GM08714 (cell line): ENCODE data around the gene DDX46.
"Not testable (repeated sequence)": the region's sequence is repeated elsewhere in the genome, so short reads cannot be mapped to it uniquely, and the experiment has no call there.

Source experiments
- H3K4me3 ChIP-seq: fragments of 200-500 bp; sonication (Bioruptor generic); 2 replicates; pipeline ENCODE4 v1.5.1; 2014; ENCODE audit warnings: mild to moderate bottlenecking, low read length, inconsistent platforms
- ZNF274 ChIP-seq: IDR thresholded peaks from 2 replicates; pipeline ENCODE4 v1.6.1; 2012; ENCODE audit warnings: mild to moderate bottlenecking, low read depth, low read length

The DDX46 gene, protein sequence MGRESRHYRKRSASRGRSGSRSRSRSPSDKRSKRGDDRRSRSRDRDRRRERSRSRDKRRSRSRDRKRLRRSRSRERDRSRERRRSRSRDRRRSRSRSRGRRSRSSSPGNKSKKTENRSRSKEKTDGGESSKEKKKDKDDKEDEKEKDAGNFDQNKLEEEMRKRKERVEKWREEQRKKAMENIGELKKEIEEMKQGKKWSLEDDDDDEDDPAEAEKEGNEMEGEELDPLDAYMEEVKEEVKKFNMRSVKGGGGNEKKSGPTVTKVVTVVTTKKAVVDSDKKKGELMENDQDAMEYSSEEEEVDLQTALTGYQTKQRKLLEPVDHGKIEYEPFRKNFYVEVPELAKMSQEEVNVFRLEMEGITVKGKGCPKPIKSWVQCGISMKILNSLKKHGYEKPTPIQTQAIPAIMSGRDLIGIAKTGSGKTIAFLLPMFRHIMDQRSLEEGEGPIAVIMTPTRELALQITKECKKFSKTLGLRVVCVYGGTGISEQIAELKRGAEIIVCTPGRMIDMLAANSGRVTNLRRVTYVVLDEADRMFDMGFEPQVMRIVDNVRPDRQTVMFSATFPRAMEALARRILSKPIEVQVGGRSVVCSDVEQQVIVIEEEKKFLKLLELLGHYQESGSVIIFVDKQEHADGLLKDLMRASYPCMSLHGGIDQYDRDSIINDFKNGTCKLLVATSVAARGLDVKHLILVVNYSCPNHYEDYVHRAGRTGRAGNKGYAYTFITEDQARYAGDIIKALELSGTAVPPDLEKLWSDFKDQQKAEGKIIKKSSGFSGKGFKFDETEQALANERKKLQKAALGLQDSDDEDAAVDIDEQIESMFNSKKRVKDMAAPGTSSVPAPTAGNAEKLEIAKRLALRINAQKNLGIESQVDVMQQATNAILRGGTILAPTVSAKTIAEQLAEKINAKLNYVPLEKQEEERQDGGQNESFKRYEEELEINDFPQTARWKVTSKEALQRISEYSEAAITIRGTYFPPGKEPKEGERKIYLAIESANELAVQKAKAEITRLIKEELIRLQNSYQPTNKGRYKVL

GRCh38 chr5:134758504-134759341, at the start of gene DDX46:
Gene DDX46, plus strand, starts transcription at chr5:134758779. Its CDS starts 160 bp downstream, at chr5:134758939.
- peak within 1 kb of the TSS; percentile 84 for H3K4me3 ChIP-seq
- TF ChIP-seq ZNF274, result no peak

DNA sequence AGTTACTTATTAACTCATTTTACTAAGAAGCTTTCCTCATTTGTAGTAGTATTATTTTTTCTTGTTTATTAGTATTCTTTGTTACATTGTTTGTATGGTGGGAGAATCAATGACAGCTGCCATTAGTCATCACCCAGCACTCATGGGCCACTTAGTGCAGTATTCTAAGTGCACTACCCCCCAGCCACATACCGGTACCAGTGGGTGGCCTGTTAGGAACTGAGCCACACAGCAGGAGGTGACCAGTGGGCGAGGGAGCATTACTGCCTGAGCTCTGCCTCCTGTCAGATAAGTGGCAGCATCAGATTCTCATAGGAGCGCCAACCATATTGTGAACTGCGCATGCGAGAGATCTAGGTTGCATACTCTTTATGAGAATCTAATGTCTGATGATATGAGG, 44.5 kb upstream of the DDX46 start:
- TF ChIP-seq ZNF274, result no peak
- no peak overlapping the region for H3K4me3 ChIP-seq

DNA sequence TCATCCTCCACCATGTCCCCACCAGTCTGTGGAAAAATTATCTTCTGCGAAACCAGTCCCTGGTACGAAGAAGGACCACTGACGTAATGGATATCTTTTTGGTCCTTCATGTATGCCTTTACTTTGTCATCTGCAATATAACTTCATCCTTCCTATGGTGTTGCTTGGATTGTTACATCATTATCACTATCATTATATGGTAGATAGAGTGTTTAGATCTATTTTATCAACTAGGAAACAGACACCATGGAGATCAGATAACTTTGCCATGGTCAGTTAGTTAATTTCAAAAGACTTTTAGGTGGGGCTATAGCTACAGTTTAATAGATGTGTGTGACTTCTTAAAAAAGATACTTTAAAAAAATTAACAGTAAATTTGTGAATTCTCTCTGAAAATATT, 44.0 kb upstream of the DDX46 start:
- no peak for TF ChIP-seq ZNF274
- H3K4me3 ChIP-seq, result no peak overlapping the region

GRCh38 chr5:134715466-134715865, 43.1 kb upstream of the DDX46 start:
- H3K4me3 ChIP-seq, result not testable (repeated sequence)

DNA sequence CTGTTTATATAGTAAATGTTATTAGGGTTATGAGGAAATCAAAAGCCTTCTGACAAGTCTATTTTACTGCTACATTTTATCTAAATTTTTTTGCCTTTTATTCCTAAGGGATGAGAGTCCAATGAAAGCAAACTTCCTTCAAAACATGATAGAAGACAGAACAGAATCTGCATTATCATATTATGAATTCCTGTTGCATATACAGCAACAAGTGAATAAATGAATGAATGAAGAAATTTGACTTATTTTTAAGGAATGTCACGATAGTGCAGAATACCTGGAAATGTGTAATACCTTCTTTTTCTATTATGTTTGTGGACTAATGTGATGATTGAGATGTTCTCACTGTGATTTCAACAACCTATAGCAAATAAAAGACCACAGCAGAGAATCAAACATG, 33.7 kb upstream of the DDX46 start:
- TF ChIP-seq ZNF274, result no peak
- H3K4me3 ChIP-seq, result no peak overlapping the region

GRCh38 chr5:134732819-134733218, 25.8 kb upstream of the DDX46 start:
- TF ChIP-seq ZNF274, result no peak

GRCh38 chr5:134735243-134735642, 23.3 kb upstream of the DDX46 start:
- no peak overlapping the region for H3K4me3 ChIP-seq
- TF ChIP-seq ZNF274, result no peak

More at GRCh38 chr5:134732819-134733218, 25.8 kb upstream of the DDX46 start:
- no peak overlapping the region for H3K4me3 ChIP-seq

- no peak overlapping the region for H3K4me3 ChIP-seq
- no peak for TF ChIP-seq ZNF274
These were observed 22.3 kb upstream of the DDX46 start for GRCh38 chr5:134736173-134736812.

GRCh38 chr5:134738133-134738962, 20.2 kb upstream of the DDX46 start, which contains the start of gene CAMLG:
Gene CAMLG, plus strand, starts transcription at chr5:134738548. Its CDS starts 73 bp downstream, at chr5:134738621.
- TF ChIP-seq ZNF274, result no peak
- peak within 1 kb of the TSS; percentile 86 for H3K4me3 ChIP-seq

- H3K4me3 ChIP-seq, result peak overlapping the region; percentile 86
- no peak for TF ChIP-seq ZNF274
These were observed 19.5 kb upstream of the DDX46 start for GRCh38 chr5:134738963-134739661.

- TF ChIP-seq ZNF274, result no peak
- H3K4me3 ChIP-seq, result no peak overlapping the region
These were observed 17.5 kb upstream of the DDX46 start for GRCh38 chr5:134741052-134741451.

DNA sequence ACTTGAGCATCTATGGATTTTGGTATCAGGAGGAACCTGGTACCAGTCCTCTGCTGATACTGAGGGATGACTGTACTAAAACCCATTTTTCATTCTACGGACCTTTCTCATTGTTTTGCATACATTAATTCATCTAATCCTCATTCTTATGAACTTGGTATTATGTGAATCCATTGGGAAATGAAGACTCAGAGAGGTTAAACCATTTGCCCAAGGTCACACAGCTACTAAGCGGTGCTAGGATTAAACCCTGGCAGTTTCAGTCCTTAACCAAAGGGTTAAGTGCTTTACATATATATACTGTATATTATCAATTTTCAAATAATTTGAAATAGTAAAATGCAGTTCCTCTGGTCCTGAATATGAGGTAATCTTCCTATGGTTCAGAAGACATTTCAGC, 16.4 kb upstream of the DDX46 start:
- H3K4me3 ChIP-seq, result no peak overlapping the region
- no peak for TF ChIP-seq ZNF274

GRCh38 chr5:134749415-134749814, 9.2 kb upstream of the DDX46 start:
- H3K4me3 ChIP-seq, result no peak overlapping the region
- TF ChIP-seq ZNF274, result no peak
